Activated CD4-positive, alpha-beta memory T cell treated with anti-CD3 and anti-CD28 coated beads, Interleukin-2, amount 10 ng/mL, durations not matched to agents 7 days and 5 days (primary cell): ENCODE data around the gene BRINP2. TPM values are rescaled to one million over a fixed set of nuclear protein-coding genes. Genes with fewer than 3 reads are reported as not detected.

Experiments
- CTCF ChIA-PET: fragments of 350-600 bp; sonication (Branson Sonifier 250); formaldehyde crosslinking; loops from one replicate; lab custom pipeline; 2021; ENCODE audit warnings: antibody characterized with exemption, inconsistent platforms; lab: Charles Lee
- POLR2A ChIA-PET: fragments of 350-600 bp; sonication (Branson Sonifier 250); formaldehyde crosslinking; loops from one replicate; lab custom pipeline; 2021; ENCODE audit warnings: antibody characterized with exemption; lab: Charles Lee
- DNase-seq: peaks from one replicate; pipeline ENCODE4 v3.0.0-alpha.2; 2020
- H3K27ac Mint-ChIP-seq: one replicate; pipeline ENCODE4 v1.8.0; 2021; ENCODE audit warnings: mild to moderate bottlenecking, mixed read lengths
- H3K27me3 Mint-ChIP-seq: one replicate; pipeline ENCODE4 v1.8.0; 2021; ENCODE audit warnings: mixed read lengths
- H3K36me3 Mint-ChIP-seq: one replicate; pipeline ENCODE4 v1.8.0; 2021; ENCODE audit warnings: low read depth, mixed read lengths
- H3K4me1 Mint-ChIP-seq: one replicate; pipeline ENCODE4 v1.8.0; 2021; ENCODE audit warnings: mixed read lengths
- H3K4me3 Mint-ChIP-seq: one replicate; pipeline ENCODE4 v1.8.0; 2021; ENCODE audit warnings: mild to moderate bottlenecking, mixed read lengths
- H3K9me3 Mint-ChIP-seq: one replicate; pipeline ENCODE4 v1.8.0; 2021; ENCODE audit warnings: mixed read lengths
- total RNA-seq, 2 experiments: library from RNA; stranded (reverse); gene quantifications; one replicate each; pipeline ENCODE4 v1.2.3, GENCODE V29; 2021

The BRINP2 gene
- total RNA-seq, 2 experiments from 2014 or later, result not detected

GRCh38 chr1:177211231-177211630, 40.5 kb downstream of the BRINP2 start:
- H3K4me3 Mint-ChIP-seq, result no peak overlapping the region
- H3K9me3 Mint-ChIP-seq, result no peaks in the 10 kb centered on the region
- POLR2A ChIA-PET, result no interaction called here
- no peaks in the 10 kb centered on the region for H3K27me3 Mint-ChIP-seq
- CTCF ChIA-PET, result no interaction called here
- no peak overlapping the region for H3K27ac Mint-ChIP-seq
- H3K4me1 Mint-ChIP-seq, result no peaks in the 10 kb centered on the region
- H3K36me3 Mint-ChIP-seq, result no peaks in the 10 kb centered on the region
- DNase-seq, result no peak

GRCh38 chr1:177216587-177217202, 45.9 kb downstream of the BRINP2 start:
- POLR2A ChIA-PET, result no interaction called here
- DNase-seq, result no peak
- Mint-ChIP-seq H3K9me3 (peaks cover 2% of the 10 kb centered on the region), H3K4me1 (no peaks in the 10 kb centered on the region), H3K27me3 (no peaks in the 10 kb centered on the region), H3K36me3 (no peaks in the 10 kb centered on the region), H3K4me3 (no peak overlapping the region), H3K27ac (no peak overlapping the region)
- CTCF ChIA-PET, result no interaction called here

DNA sequence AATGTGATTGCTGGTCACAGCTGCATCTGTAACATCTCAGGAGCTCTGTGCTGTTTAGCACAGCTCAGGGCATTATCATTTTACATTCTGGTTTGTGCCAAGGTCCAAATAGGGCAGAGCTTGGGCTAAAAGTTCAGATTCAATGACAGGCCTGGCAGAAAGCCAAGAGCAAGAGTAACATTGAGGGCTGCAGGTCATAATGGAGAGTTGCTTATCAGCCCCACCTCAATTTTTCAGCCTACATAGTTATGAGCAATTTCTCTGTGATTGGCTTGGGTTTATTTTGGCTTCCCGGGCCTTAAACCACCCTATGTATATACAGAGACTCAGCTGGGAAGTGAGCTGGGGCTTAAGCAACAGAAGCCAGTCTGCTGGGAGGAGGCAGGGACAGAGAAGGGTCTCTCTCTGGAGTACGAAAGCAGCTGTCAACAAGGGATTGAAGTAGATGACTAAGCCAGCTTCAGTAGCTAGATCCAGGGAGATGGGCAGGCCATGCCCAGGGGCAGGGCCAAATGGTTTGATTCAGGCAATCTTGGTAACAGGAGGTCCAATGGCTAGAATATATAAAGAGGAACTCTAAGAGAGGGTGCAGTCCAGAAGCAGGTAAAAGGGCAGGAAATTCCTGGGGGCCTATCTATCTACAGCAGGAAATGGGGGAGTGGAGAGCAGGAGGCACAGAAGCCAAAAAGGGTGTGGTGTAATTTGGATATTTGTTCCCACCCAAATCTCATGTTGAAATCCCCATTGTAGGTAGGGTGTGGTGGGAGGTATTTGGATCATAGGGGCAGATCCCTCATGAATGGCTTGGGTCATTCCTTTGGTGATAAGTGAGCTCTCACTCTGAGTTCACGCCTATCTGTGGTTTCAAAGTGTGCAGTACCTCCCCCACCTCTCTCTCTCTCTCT, 49.0 kb downstream of the BRINP2 start:
- Mint-ChIP-seq H3K27ac (no peak overlapping the region), H3K36me3 (no peaks in the 10 kb centered on the region), H3K27me3 (no peaks in the 10 kb centered on the region), H3K9me3 (peaks cover 2% of the 10 kb centered on the region), H3K4me1 (no peaks in the 10 kb centered on the region), H3K4me3 (no peak overlapping the region)
- CTCF ChIA-PET, result no interaction called here
- POLR2A ChIA-PET, result no interaction called here
- no peak for DNase-seq

- Mint-ChIP-seq H3K9me3 (no peaks in the 10 kb centered on the region), H3K4me1 (no peaks in the 10 kb centered on the region), H3K27me3 (no peaks in the 10 kb centered on the region), H3K27ac (no peak overlapping the region), H3K4me3 (no peak overlapping the region), H3K36me3 (no peaks in the 10 kb centered on the region)
- ChIA-PET POLR2A (no interaction called here), CTCF (no interaction called here)
- DNase-seq, result no peak
Measured at GRCh38 chr1:177223359-177223758, 52.6 kb downstream of the BRINP2 start.

GRCh38 chr1:177227978-177228692, 57.4 kb downstream of the BRINP2 start:
- no peak overlapping the region for H3K4me3 Mint-ChIP-seq
- no peaks in the 10 kb centered on the region for H3K36me3 Mint-ChIP-seq
- no peak for DNase-seq
- H3K4me1 Mint-ChIP-seq, result no peaks in the 10 kb centered on the region
- CTCF ChIA-PET, result no interaction called here
- no peaks in the 10 kb centered on the region for H3K9me3 Mint-ChIP-seq
- POLR2A ChIA-PET, result no interaction called here
- H3K27me3 Mint-ChIP-seq, result no peaks in the 10 kb centered on the region
- H3K27ac Mint-ChIP-seq, result no peak overlapping the region

GRCh38 chr1:177228693-177229065, 57.9 kb downstream of the BRINP2 start:
- ChIA-PET CTCF (no interaction called here), POLR2A (no interaction called here)
- Mint-ChIP-seq H3K36me3 (no peaks in the 10 kb centered on the region), H3K4me1 (no peaks in the 10 kb centered on the region), H3K27me3 (no peaks in the 10 kb centered on the region), H3K4me3 (no peak overlapping the region), H3K27ac (no peak overlapping the region), H3K9me3 (no peaks in the 10 kb centered on the region)
- DNase-seq, result no peak

DNA sequence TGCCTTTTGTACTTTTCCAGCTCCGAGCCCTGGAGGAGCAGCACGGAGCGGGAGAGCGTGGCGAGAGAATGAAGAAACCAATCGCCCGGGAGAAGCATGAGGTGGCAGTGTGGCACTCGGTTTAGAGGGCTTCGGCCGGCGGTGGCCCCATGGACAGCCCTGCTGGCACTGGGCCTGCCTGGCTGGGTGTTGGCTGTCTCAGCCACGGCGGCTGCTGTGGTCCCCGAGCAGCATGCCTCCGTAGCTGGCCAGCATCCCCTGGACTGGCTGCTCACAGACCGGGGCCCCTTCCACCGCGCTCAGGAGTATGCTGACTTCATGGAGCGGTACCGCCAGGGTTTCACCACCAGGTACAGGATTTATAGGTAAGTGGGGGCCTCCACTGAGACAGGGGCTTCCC, 59.0 kb downstream of the BRINP2 start:
- H3K4me3 Mint-ChIP-seq, result no peak overlapping the region
- no peaks in the 10 kb centered on the region for H3K27me3 Mint-ChIP-seq
- H3K27ac Mint-ChIP-seq, result no peak overlapping the region
- H3K9me3 Mint-ChIP-seq, result no peaks in the 10 kb centered on the region
- ChIA-PET POLR2A (no interaction called here), CTCF (no interaction called here)
- no peaks in the 10 kb centered on the region for H3K36me3 Mint-ChIP-seq
- H3K4me1 Mint-ChIP-seq, result no peaks in the 10 kb centered on the region
- no peak for DNase-seq

GRCh38 chr1:177230228-177231016, 59.7 kb downstream of the BRINP2 start:
- DNase-seq, result no peak
- Mint-ChIP-seq H3K9me3 (no peaks in the 10 kb centered on the region), H3K4me1 (no peaks in the 10 kb centered on the region), H3K36me3 (no peaks in the 10 kb centered on the region), H3K27ac (no peak overlapping the region), H3K4me3 (no peak overlapping the region), H3K27me3 (no peaks in the 10 kb centered on the region)
- ChIA-PET POLR2A (no interaction called here), CTCF (no interaction called here)

DNA sequence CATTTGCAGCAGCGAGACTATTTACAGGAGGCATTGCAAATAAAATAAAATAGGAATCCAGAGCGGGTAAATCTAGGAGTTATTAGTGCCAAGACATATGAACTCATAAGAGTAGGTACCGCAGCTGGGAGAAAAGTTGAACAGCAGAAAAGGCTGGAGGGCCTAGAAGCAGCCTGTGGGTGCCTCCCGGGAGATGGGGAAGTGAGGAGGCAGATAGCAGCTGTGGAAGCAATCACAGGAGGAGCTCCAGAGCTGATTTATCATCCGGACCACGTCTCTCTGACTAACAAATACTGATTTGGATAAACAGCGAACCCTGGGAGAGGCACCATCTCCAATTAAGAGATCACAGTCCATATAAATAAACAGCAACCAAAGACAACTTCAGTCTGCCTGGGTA, 64.6 kb downstream of the BRINP2 start:
- Mint-ChIP-seq H3K27me3 (no peaks in the 10 kb centered on the region), H3K9me3 (no peaks in the 10 kb centered on the region), H3K27ac (no peak overlapping the region), H3K4me1 (no peaks in the 10 kb centered on the region), H3K36me3 (no peaks in the 10 kb centered on the region), H3K4me3 (no peak overlapping the region)
- POLR2A ChIA-PET, result no interaction called here
- no peak for DNase-seq
- CTCF ChIA-PET, result no interaction called here

GRCh38 chr1:177236962-177237361, 66.2 kb downstream of the BRINP2 start:
- no peaks in the 10 kb centered on the region for H3K27me3 Mint-ChIP-seq

DNA sequence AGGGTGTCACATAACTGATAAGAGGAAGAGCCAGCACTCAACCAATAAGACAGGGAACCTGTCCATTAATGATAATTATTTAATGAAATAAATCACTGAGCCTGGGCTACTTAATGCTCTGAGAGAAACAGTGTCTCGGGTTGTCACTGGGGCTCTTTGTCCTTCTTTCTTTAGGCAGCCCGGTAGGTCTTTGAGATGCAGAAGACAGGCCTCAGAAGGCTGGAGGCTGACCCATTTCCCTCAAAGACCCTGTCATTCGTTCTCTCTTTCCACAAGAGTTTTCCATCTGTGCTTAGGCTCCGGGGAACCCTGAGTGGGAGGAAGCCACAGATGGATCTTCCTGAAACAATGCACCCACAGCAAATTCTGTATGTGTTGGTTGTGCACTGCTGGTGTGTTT, 68.2 kb downstream of the BRINP2 start:
- no peaks in the 10 kb centered on the region for H3K27me3 Mint-ChIP-seq
- no peak overlapping the region for H3K27ac Mint-ChIP-seq
- ChIA-PET CTCF (no interaction called here), POLR2A (no interaction called here)
- no peak overlapping the region for H3K4me3 Mint-ChIP-seq
- DNase-seq, result no peak
- no peaks in the 10 kb centered on the region for H3K36me3 Mint-ChIP-seq
- H3K9me3 Mint-ChIP-seq, result no peaks in the 10 kb centered on the region
- no peaks in the 10 kb centered on the region for H3K4me1 Mint-ChIP-seq

More at GRCh38 chr1:177236962-177237361, 66.2 kb downstream of the BRINP2 start:
- no peak for DNase-seq
- Mint-ChIP-seq H3K9me3 (no peaks in the 10 kb centered on the region), H3K36me3 (no peaks in the 10 kb centered on the region), H3K27ac (no peak overlapping the region), H3K4me1 (no peaks in the 10 kb centered on the region), H3K4me3 (no peak overlapping the region)
- ChIA-PET CTCF (no interaction called here), POLR2A (no interaction called here)

DNA sequence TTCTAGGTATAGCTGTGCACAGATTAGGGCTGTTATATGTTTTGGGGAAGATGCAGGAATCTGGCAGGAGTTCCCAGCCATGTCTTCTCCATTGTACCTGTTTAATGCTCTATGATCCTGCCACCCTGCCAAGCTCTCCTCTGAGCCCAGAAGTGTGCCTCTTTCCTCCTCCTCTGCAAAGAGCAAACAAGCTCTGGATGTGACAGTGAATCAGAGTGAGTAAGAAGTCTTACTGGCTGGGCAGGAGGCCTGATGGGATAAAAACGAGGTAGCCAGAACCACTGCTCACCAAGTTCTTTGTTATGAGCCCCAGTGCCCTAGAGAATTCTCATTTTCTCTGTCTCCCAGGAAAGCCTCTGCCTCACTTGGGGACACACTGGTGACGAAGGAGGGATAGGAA, 69.0 kb downstream of the BRINP2 start:
- CTCF ChIA-PET, result no interaction called here
- DNase-seq, result no peak
- POLR2A ChIA-PET, result no interaction called here
- H3K4me1 Mint-ChIP-seq, result no peaks in the 10 kb centered on the region
- H3K36me3 Mint-ChIP-seq, result no peaks in the 10 kb centered on the region
- no peak overlapping the region for H3K27ac Mint-ChIP-seq
- no peaks in the 10 kb centered on the region for H3K27me3 Mint-ChIP-seq
- no peaks in the 10 kb centered on the region for H3K9me3 Mint-ChIP-seq
- no peak overlapping the region for H3K4me3 Mint-ChIP-seq

- no peaks in the 10 kb centered on the region for H3K36me3 Mint-ChIP-seq
- no peaks in the 10 kb centered on the region for H3K4me1 Mint-ChIP-seq
- POLR2A ChIA-PET, result no interaction called here
- H3K4me3 Mint-ChIP-seq, result no peak overlapping the region
- H3K27me3 Mint-ChIP-seq, result no peaks in the 10 kb centered on the region
- H3K27ac Mint-ChIP-seq, result no peak overlapping the region
- CTCF ChIA-PET, result no interaction called here
- no peaks in the 10 kb centered on the region for H3K9me3 Mint-ChIP-seq
- DNase-seq, result no peak
Measured at GRCh38 chr1:177243773-177244172, 73.0 kb downstream of the BRINP2 start.
